Nephron progenitor cell (in vitro differentiated cells): Measurements from ENCODE around the gene TMEM154.

Experiments used
- DNase-seq: peaks from one replicate; pipeline ENCODE4 v3.0.0; 2021
- H3K27ac Mint-ChIP-seq: 2 replicates; pipeline ENCODE4 v1.8.0; 2021; ENCODE audit warnings: mild to moderate bottlenecking, moderate library complexity, mixed read lengths
- H3K27me3 Mint-ChIP-seq: 2 replicates; pipeline ENCODE4 v1.8.0; 2021; ENCODE audit warnings: mild to moderate bottlenecking, low read depth, mixed read lengths; ENCODE audit not compliant: poor library complexity
- H3K36me3 Mint-ChIP-seq: 2 replicates; pipeline ENCODE4 v1.8.0; 2021; ENCODE audit warnings: low read depth, mixed read lengths
- H3K4me1 Mint-ChIP-seq: 2 replicates; pipeline ENCODE4 v1.8.0; 2021; ENCODE audit warnings: mixed read lengths
- H3K4me3 Mint-ChIP-seq: 2 replicates; pipeline ENCODE4 v1.8.0; 2021; ENCODE audit warnings: mild to moderate bottlenecking, moderate library complexity, mixed read lengths
- H3K9me3 Mint-ChIP-seq: 2 replicates; pipeline ENCODE4 v1.8.0; 2021; ENCODE audit warnings: mild to moderate bottlenecking, moderate library complexity, mixed read lengths
- TF ChIP-seq, protein P1 (sequence below): fragments of 200-600 bp; sonication (generic); IDR thresholded peaks from 2 replicates; pipeline ENCODE4 v1.5.0; 2021; ENCODE audit warnings: antibody characterized with exemption

Gene TMEM154

DNA sequence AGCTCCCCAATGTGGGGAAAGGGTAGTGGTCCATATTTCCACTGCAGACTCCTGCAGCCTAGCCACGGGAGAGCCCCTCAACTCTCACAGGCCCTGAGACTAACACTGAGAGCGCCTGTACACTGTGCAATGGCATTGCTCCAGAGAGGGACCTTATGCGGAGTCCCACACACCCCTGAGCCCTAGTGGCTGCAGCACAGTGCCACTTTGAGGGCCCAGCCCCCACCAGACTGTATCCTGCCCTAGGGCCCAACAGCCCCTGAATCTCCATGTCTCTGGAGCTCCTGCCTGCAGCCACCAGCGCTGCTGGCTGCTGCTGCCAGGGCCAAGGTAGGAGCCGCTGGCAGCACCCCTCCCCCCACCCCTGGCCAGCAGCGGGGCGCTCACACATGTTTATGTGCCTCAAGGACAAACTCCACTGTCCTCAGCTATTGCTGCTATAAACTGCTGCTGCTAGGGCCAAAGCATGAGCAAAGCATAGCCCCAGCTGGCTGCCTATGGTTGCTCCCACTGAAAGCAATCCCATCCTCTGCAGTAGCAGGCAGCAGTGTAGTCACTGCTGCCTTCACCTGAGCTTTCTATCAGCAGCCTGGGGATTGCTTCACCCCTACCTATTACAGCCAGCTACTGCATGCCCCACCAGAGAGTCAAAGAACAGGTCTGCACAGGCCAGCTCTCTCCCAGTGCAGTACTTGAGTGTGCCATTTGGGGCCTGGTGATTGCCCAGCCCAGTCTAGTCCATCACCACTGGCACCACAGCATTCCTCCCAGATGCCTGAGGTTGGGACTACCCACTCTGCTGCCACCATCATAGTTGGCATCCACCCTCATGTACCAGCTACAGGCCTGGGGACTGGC lies 24.3 kb downstream of the TMEM154 start:
- H3K9me3 Mint-ChIP-seq = peaks cover 52% of the 10 kb centered on the region
- TF ChIP-seq, protein P1, sequence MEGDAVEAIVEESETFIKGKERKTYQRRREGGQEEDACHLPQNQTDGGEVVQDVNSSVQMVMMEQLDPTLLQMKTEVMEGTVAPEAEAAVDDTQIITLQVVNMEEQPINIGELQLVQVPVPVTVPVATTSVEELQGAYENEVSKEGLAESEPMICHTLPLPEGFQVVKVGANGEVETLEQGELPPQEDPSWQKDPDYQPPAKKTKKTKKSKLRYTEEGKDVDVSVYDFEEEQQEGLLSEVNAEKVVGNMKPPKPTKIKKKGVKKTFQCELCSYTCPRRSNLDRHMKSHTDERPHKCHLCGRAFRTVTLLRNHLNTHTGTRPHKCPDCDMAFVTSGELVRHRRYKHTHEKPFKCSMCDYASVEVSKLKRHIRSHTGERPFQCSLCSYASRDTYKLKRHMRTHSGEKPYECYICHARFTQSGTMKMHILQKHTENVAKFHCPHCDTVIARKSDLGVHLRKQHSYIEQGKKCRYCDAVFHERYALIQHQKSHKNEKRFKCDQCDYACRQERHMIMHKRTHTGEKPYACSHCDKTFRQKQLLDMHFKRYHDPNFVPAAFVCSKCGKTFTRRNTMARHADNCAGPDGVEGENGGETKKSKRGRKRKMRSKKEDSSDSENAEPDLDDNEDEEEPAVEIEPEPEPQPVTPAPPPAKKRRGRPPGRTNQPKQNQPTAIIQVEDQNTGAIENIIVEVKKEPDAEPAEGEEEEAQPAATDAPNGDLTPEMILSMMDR = no peak
- no peak overlapping the region for H3K4me3 Mint-ChIP-seq
- peaks cover 35% of the 10 kb centered on the region for H3K36me3 Mint-ChIP-seq
- DNase-seq = no peak
- peaks cover 17% of the 10 kb centered on the region for H3K4me1 Mint-ChIP-seq
- H3K27me3 Mint-ChIP-seq = peaks cover 3% of the 10 kb centered on the region
- H3K27ac Mint-ChIP-seq = no peak overlapping the region

DNA sequence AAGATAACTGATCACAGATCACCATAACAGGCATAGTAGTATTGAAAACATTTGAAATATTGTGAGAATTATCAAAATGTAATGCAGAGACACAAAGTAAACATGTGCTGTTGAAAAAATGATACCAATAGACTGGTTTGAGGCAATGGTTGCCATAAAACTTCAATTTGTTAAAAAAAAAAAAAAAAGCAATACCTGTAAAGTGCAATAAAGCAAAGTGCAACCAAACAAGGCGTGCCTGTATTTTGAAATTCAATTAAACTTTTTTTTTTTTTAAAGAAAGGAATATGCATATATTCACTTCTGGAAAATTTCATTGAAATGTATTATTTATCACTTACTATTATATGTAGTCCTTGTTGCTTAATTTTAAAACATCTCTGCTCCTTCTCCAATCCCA lies 27.7 kb downstream of the TMEM154 start:
- H3K9me3 Mint-ChIP-seq = peaks cover 23% of the 10 kb centered on the region
- peaks cover 3% of the 10 kb centered on the region for H3K27me3 Mint-ChIP-seq
- H3K27ac Mint-ChIP-seq = no peak overlapping the region

DNA sequence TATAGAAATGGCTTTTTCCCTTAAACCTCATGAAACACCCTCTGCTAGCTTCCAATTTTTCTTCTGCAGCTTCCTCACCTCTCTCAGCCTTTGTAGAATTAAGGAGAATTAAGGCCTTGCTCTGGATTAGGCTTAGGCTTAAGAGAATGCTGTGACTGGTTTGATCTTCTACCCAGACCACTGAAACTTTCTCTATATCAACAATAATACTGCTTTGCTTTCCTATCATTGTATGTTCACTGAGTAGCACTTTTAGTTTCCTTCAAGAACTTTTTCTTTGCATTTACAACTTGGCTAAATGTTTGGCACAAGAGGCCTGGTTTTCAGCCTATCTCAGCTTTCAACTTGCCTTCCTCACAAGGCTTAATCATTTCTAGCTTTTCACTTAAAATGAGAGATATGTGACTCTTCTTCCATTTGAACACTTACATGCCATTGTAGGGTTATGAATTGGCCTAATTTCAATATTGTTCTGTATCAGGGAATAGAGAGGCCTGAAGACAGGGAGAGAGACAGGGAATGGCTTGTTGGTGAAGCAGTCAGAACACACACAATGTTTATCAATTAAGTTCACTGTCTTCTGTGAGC lies 28.2 kb downstream of the TMEM154 start:
- DNase-seq = no peak
- peaks cover 5% of the 10 kb centered on the region for H3K36me3 Mint-ChIP-seq
- TF ChIP-seq, protein P1 = no peak
- H3K4me1 Mint-ChIP-seq = peaks cover 28% of the 10 kb centered on the region
- no peak overlapping the region for H3K4me3 Mint-ChIP-seq
- H3K27me3 Mint-ChIP-seq = peaks cover 3% of the 10 kb centered on the region
- peaks cover 17% of the 10 kb centered on the region for H3K9me3 Mint-ChIP-seq
- no peak overlapping the region for H3K27ac Mint-ChIP-seq

More for the DNA sequence above, 27.7 kb downstream of the TMEM154 start:
- Mint-ChIP-seq H3K36me3 (peaks cover 11% of the 10 kb centered on the region), H3K4me1 (peaks cover 23% of the 10 kb centered on the region), H3K4me3 (no peak overlapping the region)
- TF ChIP-seq, protein P1 = no peak
- no peak for DNase-seq

DNA sequence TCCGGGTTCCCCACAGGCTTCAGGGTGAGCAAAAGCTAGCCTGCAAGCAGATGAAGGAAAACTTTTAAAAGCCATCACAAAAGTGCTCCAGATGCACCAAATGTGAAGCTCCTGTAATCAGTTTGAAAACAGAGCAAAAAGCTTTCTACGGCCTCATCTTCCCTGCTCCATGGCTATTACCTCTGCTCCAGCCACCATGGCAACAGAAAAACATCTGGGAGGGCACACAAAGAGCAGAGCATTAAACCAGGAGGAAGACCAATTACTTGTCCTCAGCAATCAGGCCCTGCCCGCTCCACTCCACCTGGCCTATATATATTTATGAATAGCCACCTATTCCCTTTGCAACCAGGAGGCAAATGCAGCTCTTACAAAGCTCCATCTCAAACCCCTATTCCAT lies 33.6 kb downstream of the TMEM154 start:
- Mint-ChIP-seq H3K36me3 (no peaks in the 10 kb centered on the region), H3K9me3 (no peaks in the 10 kb centered on the region), H3K27me3 (no peaks in the 10 kb centered on the region), H3K4me1 (peaks cover 49% of the 10 kb centered on the region), H3K4me3 (peak overlapping the region; percentile 21), H3K27ac (peak overlapping the region; percentile 60)
- TF ChIP-seq, protein P1 = no peak
- no peak for DNase-seq

DNA sequence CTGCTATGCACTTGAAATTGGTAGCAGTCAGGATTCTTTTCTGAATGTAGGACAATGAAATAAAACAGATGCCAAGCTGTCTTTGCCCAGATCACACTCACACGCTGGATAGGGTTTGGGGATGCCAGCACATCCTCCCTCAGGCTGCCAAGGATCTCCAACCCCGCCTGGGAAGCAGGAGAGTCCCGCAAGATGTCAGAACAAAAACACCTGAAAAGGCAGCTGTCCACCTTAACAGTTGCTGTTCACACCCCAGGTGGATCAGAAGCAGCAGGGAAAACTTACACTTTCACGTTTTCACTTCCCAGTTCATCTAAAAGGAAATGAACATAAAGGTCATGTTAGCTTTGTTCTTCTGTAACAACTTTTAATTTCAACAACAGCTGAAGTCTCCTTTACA lies 35.7 kb downstream of the TMEM154 start:
- Mint-ChIP-seq H3K27ac (no peak overlapping the region), H3K9me3 (no peaks in the 10 kb centered on the region), H3K36me3 (no peaks in the 10 kb centered on the region), H3K27me3 (no peaks in the 10 kb centered on the region), H3K4me1 (peaks cover 49% of the 10 kb centered on the region), H3K4me3 (no peak overlapping the region)
- DNase-seq = no peak
- TF ChIP-seq, protein P1 = no peak
